ENCODE data around the gene CDK18. TPM values are rescaled to one million over a fixed set of nuclear protein-coding genes. Genes with fewer than 3 reads are reported as not detected.

CDK18 gene
- total RNA-seq, 1 experiment from 2014 or later: 38.5 TPM

GRCh38 chr1:205484985-205485967, 19.2 kb upstream of the CDK18 start:
- Histone ChIP-seq H3K9me3 (ENCODE audit: control insufficient read depth, low read depth, low read length) (no peaks in the 10 kb centered on the region), H4K91ac (ENCODE audit: insufficient read length, low read depth, low read length) (no peak overlapping the region), H2BK120ac (ENCODE audit: low read depth, low read length, poor library complexity, severe bottlenecking) (no peak overlapping the region), H3K18ac (ENCODE audit: insufficient read length, low read depth, low read length) (no peak overlapping the region), H3K56ac (ENCODE audit: insufficient read length, low read depth, low read length) (no peak overlapping the region), H2AK5ac (ENCODE audit: insufficient read length, low read length) (no peak overlapping the region), H4K20me1 (ENCODE audit: control insufficient read depth, insufficient read depth, insufficient read length) (no peaks in the 10 kb centered on the region), H4K5ac (ENCODE audit: insufficient read length, low read depth, low read length) (no peak overlapping the region), H3K23me2 (ENCODE audit: insufficient read length, low read depth, low read length, poor library complexity, severe bottlenecking) (no peaks in the 10 kb centered on the region), H3K9ac (ENCODE audit: extremely low read depth, insufficient read length, low read length) (no peak overlapping the region), H2BK12ac (ENCODE audit: insufficient read length, low read depth, low read length) (no peak overlapping the region), H2BK5ac (ENCODE audit: insufficient read length, low read length) (no peak overlapping the region), H2BK20ac (ENCODE audit: low read depth, low read length, poor library complexity, severe bottlenecking) (no peak overlapping the region), H3K4ac (ENCODE audit: low read depth, low read length) (no peak overlapping the region), H3K79me2 (ENCODE audit: insufficient read depth, low read length) (no peaks in the 10 kb centered on the region), H3K79me1 (ENCODE audit: insufficient read depth, low read depth, low read length, poor library complexity, severe bottlenecking) (no peaks in the 10 kb centered on the region), H3K27ac (ENCODE audit: insufficient read length, low read depth, low read length) (no peak overlapping the region), H3K4me2 (ENCODE audit: insufficient read depth, insufficient read length, low read length) (no peak overlapping the region), H4K8ac (replicated peaks; ENCODE audit: insufficient read length, low read depth, low read length) (no peak overlapping the region), H3K4me1 (ENCODE audit: insufficient read depth, low read length) (peaks cover 4% of the 10 kb centered on the region; the same call in 1 of the 2 replicates), H3K23ac (ENCODE audit: insufficient read length, low read depth, low read length) (no peak overlapping the region), H3T11ph (ENCODE audit: low read length) (no peak overlapping the region), H3K27me3 (ENCODE audit: insufficient read depth, low read length) (no peaks in the 10 kb centered on the region; the same call in 1 of the 2 replicates), H3K14ac (ENCODE audit: insufficient read depth, low read length) (no peak overlapping the region), H2AFZ (ENCODE audit: low read length) (no peak overlapping the region), H2BK15ac (ENCODE audit: low read depth, low read length) (no peak overlapping the region)
- H3K4me1 Mint-ChIP-seq: peaks cover 36 to 40% of the 10 kb centered on the region in 2 experiments
- H3K9me3 Mint-ChIP-seq: no peaks in the 10 kb centered on the region; a peak in 2 of 5 replicates
- H3K27ac Mint-ChIP-seq: no peak overlapping the region
- WGBS (ENCODE audit: extremely low coverage, insufficient read length, low lambda C conversion rate): no CpG with 5 or more reads among the region's 13 CpGs
- no peaks in the 10 kb centered on the region for H3K36me3 Mint-ChIP-seq (ENCODE audit: insufficient read depth in 1 of 3, low read depth in 3 of 3)
- peak; percentile 99 for TF ChIP-seq CTCF (conservative IDR thresholded peaks at IDR 0.05)
- peak overlapping the region in 1 of 2 experiments; percentile 25; a peak in 1 of 5 replicates for H3K4me3 Mint-ChIP-seq
- H3K27me3 Mint-ChIP-seq (ENCODE audit: low read depth): peaks cover 60% of the 10 kb centered on the region
- peak; percentile 91 for DNase-seq
